ENCODE measurements around the gene DAPK1. TPM values are rescaled to one million over a fixed set of nuclear protein-coding genes. Genes with fewer than 3 reads are reported as not detected.

The DAPK1 gene
- total RNA-seq, 1 experiment from 2014 or later, result not detected

- DNase-seq (ENCODE audit: low spot score), result no peak
- in situ Hi-C loops (cut with HindIII; ENCODE audit: low sequenced_read_pairs), result no loop called here
Measured at GRCh38 chr9:87584326-87584725, 86.7 kb downstream of the DAPK1 start.

- in situ Hi-C loops (cut with HindIII; ENCODE audit: low sequenced_read_pairs), result no loop called here
Measured at GRCh38 chr9:87585123-87585855, 87.6 kb downstream of the DAPK1 start.

GRCh38 chr9:87586731-87587355 is 89.2 kb downstream of the DAPK1 start:
- DNase-seq (ENCODE audit: low spot score), result no peak
- in situ Hi-C loops (cut with HindIII; ENCODE audit: low sequenced_read_pairs), result no loop called here

More at GRCh38 chr9:87585123-87585855, 87.6 kb downstream of the DAPK1 start:
- DNase-seq (ENCODE audit: low spot score), result no peak

- in situ Hi-C loops (cut with HindIII; ENCODE audit: low sequenced_read_pairs), result no loop called here
- DNase-seq (ENCODE audit: low spot score), result no peak
Measured at GRCh38 chr9:87587356-87587745, 89.7 kb downstream of the DAPK1 start.

GRCh38 chr9:87587864-87588263 is 90.2 kb downstream of the DAPK1 start:
- no peak for DNase-seq (ENCODE audit: low spot score)
- in situ Hi-C loops (cut with HindIII; ENCODE audit: low sequenced_read_pairs), result no loop called here

GRCh38 chr9:87588339-87588738 is 90.7 kb downstream of the DAPK1 start:
- in situ Hi-C loops (cut with HindIII; ENCODE audit: low sequenced_read_pairs), result no loop called here
- no peak for DNase-seq (ENCODE audit: low spot score)

GRCh38 chr9:87590996-87591395 is 93.3 kb downstream of the DAPK1 start:
- in situ Hi-C loops (cut with HindIII; ENCODE audit: low sequenced_read_pairs), result no loop called here
- no peak for DNase-seq (ENCODE audit: low spot score)

GRCh38 chr9:87592554-87593358 is 95.1 kb downstream of the DAPK1 start:
- in situ Hi-C loops (cut with HindIII; ENCODE audit: low sequenced_read_pairs), result no loop called here
- DNase-seq (ENCODE audit: low spot score), result peak; percentile 5

- in situ Hi-C loops (cut with HindIII; ENCODE audit: low sequenced_read_pairs), result no loop called here
- no peak for DNase-seq (ENCODE audit: low spot score)
Measured at GRCh38 chr9:87593359-87593980, 95.8 kb downstream of the DAPK1 start.

- no peak for DNase-seq (ENCODE audit: low spot score)
- in situ Hi-C loops (cut with HindIII; ENCODE audit: low sequenced_read_pairs), result no loop called here
Measured at GRCh38 chr9:87594194-87594593, 96.5 kb downstream of the DAPK1 start.

- in situ Hi-C loops (cut with HindIII; ENCODE audit: low sequenced_read_pairs), result no loop called here
- DNase-seq (ENCODE audit: low spot score), result no peak
Measured at GRCh38 chr9:87594662-87595061, 97.0 kb downstream of the DAPK1 start.

- in situ Hi-C loops (cut with HindIII; ENCODE audit: low sequenced_read_pairs), result no loop called here
Measured at GRCh38 chr9:87595610-87596009, 97.9 kb downstream of the DAPK1 start.

GRCh38 chr9:87596862-87597261 is 99.2 kb downstream of the DAPK1 start:
- in situ Hi-C loops (cut with HindIII; ENCODE audit: low sequenced_read_pairs), result no loop called here

More at GRCh38 chr9:87595610-87596009, 97.9 kb downstream of the DAPK1 start:
- DNase-seq (ENCODE audit: low spot score), result no peak

GRCh38 chr9:87597710-87598443 is 100.2 kb downstream of the DAPK1 start:
- no peak for DNase-seq (ENCODE audit: low spot score)
- in situ Hi-C loops (cut with HindIII; ENCODE audit: low sequenced_read_pairs), result no loop called here

More at GRCh38 chr9:87596862-87597261, 99.2 kb downstream of the DAPK1 start:
- DNase-seq (ENCODE audit: low spot score), result no peak

- in situ Hi-C loops (cut with HindIII; ENCODE audit: low sequenced_read_pairs), result no loop called here
Measured at GRCh38 chr9:87599901-87600610, 102.4 kb downstream of the DAPK1 start.

GRCh38 chr9:87601176-87601575 is 103.5 kb downstream of the DAPK1 start:
- DNase-seq (ENCODE audit: low spot score), result no peak
- in situ Hi-C loops (cut with HindIII; ENCODE audit: low sequenced_read_pairs), result no loop called here

More at GRCh38 chr9:87599901-87600610, 102.4 kb downstream of the DAPK1 start:
- DNase-seq (ENCODE audit: low spot score), result no peak

- DNase-seq (ENCODE audit: low spot score), result no peak
- in situ Hi-C loops (cut with HindIII; ENCODE audit: low sequenced_read_pairs), result no loop called here
Measured at GRCh38 chr9:87601595-87601994, 103.9 kb downstream of the DAPK1 start.

- no peak for DNase-seq (ENCODE audit: low spot score)
- in situ Hi-C loops (cut with HindIII; ENCODE audit: low sequenced_read_pairs), result no loop called here
Measured at GRCh38 chr9:87602933-87603643, 105.4 kb downstream of the DAPK1 start.

Measured in G401 (cell line).